Caki2 (cell line): Measurements from ENCODE around the gene YEATS2. TPM values are rescaled to one million over a fixed set of nuclear protein-coding genes. Genes with fewer than 3 reads are reported as not detected.

Experiments used
- DNase-seq: peaks from one replicate; pipeline ENCODE4 v3.0.0-alpha.2; 2015; ENCODE audit warnings: low read depth
- in situ Hi-C: cut with HindIII; loops from 2 replicates; pipeline ENCODE4 v1.10.0; 2016; ENCODE audit warnings: low sequenced_read_pairs, low pct_unique_long_range_greater_than_20kb, mixed read lengths
- total RNA-seq: library from RNA; depleted of rRNA; stranded (reverse); fragments of >200 nt; shearing (Covaris generic); gene quantifications from 2 replicates; pipeline ENCODE4 v1.2.3, GENCODE V29; 2014; ENCODE audit warnings: low replicate concordance

The YEATS2 gene
- total RNA-seq, 1 experiment from 2014 or later = 24.5 TPM

DNA sequence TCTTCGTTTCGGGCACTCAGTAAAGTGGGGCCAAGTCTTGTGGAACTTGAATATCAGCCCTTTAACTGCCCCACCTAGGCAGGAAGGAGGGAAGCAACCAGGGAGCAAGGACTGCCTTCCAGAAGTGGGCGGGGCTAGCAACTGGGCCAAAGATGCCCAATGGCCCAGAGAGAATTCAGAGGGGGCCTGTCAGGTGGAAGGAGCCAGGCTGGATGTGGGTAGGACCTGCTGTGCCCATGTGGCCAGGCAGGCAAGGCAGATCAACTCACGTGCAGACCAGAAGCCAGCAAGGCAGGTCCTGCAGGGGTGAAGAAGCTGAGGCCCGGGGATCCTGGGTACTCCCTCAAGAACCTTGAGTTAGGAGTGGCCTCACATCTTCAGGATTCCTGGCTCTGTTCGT is 122.2 kb downstream of the YEATS2 start:
- in situ Hi-C loops = no loop called here

GRCh38 chr3:183822631-183823030 is 125.0 kb downstream of the YEATS2 start:
- in situ Hi-C loops = no loop called here
- DNase-seq = no peak

More for the DNA sequence above, 122.2 kb downstream of the YEATS2 start:
- DNase-seq = no peak

- in situ Hi-C loops = no loop called here
- DNase-seq = no peak
These were observed 126.4 kb downstream of the YEATS2 start for GRCh38 chr3:183823963-183824362.

GRCh38 chr3:183824761-183825455 is 127.3 kb downstream of the YEATS2 start:
- in situ Hi-C loops = no loop called here
- peak; percentile 38 for DNase-seq

GRCh38 chr3:183825456-183826161 is 128.0 kb downstream of the YEATS2 start, which contains the start of gene MAP6D1:
Gene MAP6D1 (minus strand): TSS chr3:183825577. CDS start chr3:183825547, 30 bp downstream.
- in situ Hi-C loops = no loop called here
- peak; percentile 69 for DNase-seq

DNA sequence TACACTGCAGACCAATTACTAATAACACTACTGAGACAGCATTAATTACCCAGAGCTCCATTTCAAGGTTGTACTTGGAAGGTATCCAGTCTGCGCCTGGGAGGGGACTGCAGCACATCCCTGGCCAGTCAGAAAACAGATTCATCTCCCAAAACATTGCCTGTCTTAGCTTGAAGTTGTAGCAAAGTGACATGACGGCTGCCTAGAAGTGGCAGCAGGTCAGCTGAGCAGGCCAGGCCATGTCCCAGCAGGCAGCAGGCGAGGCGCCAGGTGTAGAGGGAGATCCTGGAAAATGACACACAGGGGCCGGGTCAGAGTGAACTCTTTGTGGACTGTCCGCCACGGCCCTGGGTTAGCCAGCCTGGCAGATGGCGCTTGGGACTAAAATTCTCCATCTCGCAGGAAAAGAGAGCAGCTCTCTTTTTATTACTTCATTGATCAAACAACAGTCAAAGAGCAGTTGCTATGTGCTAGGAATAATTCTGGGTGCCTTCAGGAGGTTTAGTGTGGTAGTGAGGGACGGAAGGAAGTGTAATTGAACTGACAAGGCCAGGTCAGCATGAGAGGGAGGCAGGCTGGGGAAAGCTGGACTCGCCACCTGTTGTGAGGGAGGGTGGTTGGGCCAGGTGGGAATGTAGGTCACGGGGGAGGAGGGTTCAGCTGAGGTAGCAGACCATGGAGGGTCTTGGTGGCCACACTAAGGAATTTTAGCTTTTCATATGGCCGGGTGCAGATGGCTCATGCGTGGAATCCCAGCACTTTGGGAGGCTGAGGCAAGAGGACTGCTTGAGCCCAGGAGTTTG is 129.1 kb downstream of the YEATS2 start:
- no peak for DNase-seq
- in situ Hi-C loops = no loop called here

DNA sequence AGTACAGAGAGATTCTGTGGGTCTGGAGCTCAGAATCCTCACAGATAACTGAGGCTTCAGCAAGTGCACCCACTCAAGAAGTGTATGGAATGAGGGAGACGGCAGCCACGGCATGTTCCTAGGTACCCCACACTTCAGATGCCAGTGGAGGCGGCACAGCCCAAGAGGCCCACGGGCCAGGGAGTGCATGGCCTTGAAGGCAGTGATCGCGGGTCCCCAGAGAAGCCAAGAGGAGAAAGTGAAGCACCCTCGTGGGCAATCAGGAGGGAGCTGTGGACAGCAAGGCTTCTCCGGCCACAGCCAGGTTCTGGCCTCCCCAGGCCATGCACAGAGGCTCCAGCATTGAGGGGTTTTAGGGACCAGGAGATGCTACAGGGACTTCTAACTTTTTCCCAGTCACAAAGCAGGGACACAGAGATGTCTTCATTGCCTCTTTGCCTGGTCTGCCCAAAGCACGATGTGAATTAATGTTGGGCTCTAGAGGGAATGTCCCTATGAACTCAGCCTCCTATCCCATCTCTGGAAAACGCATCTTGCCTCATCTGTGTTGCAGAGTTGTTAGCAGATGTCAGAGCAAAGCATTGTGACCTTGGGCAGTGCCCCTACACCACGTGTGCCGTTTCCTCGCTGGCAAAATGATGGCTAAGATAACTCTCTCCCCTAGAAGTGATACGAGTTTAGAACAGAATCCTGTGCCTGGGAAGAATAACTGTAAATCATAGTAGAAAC is 130.4 kb downstream of the YEATS2 start:
- DNase-seq = no peak
- in situ Hi-C loops = no loop called here

GRCh38 chr3:183828538-183828870 is 130.9 kb downstream of the YEATS2 start:
- in situ Hi-C loops = no loop called here
- no peak for DNase-seq

DNA sequence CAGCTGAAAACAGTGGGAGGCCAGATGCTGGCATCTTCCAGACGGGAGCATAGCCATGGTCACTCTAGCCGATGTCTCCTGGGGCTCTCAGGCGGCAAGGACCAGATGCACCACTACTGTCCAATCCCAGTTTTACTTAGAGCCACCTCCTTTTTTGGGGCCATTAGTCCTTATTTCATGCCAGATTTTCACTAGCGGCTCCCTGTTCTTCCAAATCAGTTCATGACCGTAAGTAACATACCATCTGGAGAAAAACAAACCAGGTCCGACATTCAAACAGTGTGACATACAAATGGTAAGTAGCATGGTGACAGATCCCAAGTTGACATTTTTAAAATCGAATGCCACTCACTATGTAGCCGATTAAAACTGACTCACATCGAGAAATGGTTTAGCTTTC is 131.9 kb downstream of the YEATS2 start:
- DNase-seq = no peak
- in situ Hi-C loops = no loop called here

GRCh38 chr3:183830187-183830586 is 132.6 kb downstream of the YEATS2 start:
- in situ Hi-C loops = no loop called here
- no peak for DNase-seq

- in situ Hi-C loops = no loop called here
- DNase-seq = no peak
These were observed 135.9 kb downstream of the YEATS2 start for GRCh38 chr3:183833516-183833915.

DNA sequence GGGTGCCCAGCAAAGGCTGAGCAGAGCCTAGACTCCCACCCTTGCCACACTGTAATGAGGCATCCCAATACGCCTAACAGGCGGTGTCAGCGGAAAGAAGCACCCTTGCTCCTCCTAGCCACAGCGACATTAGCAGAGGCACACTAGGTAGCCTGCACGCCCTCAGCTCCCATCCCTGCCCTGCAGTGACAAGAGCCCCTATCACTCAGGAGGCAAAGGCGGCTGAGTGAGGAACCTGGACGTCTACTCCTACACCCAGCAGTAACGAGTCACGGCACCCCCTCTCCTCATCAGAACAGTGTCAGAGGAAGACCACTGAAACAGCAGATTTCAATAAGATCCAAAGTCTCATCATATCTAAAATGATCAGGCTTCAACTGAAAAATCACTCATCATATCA is 139.8 kb downstream of the YEATS2 start:
- in situ Hi-C loops = no loop called here
- no peak for DNase-seq

GRCh38 chr3:183837894-183838293 is 140.3 kb downstream of the YEATS2 start:
- no peak for DNase-seq
- in situ Hi-C loops = no loop called here

DNA sequence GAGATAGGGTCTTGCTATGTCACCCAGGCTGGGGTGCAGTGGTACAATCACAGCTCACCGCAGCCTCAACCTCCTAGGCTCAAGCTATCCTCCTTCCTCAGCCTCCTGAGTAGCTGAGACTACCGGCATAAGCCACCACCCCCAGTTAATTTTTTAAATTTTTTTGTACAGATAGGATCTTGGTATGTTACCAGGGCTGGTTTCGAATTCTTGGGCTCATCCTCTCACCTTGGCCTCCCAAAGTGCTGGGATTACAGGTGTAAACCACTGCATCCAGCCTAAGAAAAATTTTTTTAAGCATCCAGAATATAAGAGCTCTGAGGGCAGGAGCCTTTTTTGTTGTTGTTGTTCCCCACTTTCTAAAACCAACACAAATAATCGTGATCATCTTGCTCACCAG is 142.2 kb downstream of the YEATS2 start:
- no peak for DNase-seq
- in situ Hi-C loops = no loop called here

- in situ Hi-C loops = no loop called here
- no peak for DNase-seq
These were observed 147.0 kb downstream of the YEATS2 start for GRCh38 chr3:183844606-183845005.

DNA sequence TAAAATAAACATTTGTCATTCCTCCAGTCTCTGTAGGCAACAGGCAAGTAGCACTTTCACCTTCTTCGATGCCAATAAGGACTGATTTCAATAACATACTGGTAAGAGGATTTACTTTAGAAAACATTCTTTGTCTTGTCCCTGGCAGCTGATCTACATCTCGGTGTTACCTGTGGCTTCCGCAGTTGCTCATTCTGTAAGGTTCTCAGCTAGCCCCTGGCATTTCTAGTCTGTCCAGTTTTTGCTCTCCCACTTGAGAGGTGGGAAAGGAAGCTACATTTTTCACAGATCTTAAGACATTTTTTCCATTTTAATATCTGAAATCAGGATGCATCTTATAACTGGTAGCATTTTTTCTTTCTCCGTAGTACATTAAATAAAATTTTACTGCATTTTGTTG is 147.5 kb downstream of the YEATS2 start:
- DNase-seq = no peak
- in situ Hi-C loops = no loop called here

GRCh38 chr3:183845608-183846288 is 148.2 kb downstream of the YEATS2 start:
- DNase-seq = peak; percentile 24
- in situ Hi-C loops = no loop called here
